Stimulated activated naive CD4-positive, alpha-beta T cell treated with Interleukin-2 at 50 U/mL for 16 hours (primary cell): ENCODE results near the gene BRAP.
"Not testable (repeated sequence)": the region's sequence is repeated elsewhere in the genome, so short reads cannot be mapped to it uniquely, and the experiment has no call there.

ENCODE experiments used
- DNase-seq: peaks from one replicate; lab custom pipeline; 2025; lab: John Stamatoyannopoulos, UW

BRAP gene

GRCh38 chr12:111606767-111607230 lies 79.0 kb downstream of the BRAP start:
- no peak for DNase-seq

DNA sequence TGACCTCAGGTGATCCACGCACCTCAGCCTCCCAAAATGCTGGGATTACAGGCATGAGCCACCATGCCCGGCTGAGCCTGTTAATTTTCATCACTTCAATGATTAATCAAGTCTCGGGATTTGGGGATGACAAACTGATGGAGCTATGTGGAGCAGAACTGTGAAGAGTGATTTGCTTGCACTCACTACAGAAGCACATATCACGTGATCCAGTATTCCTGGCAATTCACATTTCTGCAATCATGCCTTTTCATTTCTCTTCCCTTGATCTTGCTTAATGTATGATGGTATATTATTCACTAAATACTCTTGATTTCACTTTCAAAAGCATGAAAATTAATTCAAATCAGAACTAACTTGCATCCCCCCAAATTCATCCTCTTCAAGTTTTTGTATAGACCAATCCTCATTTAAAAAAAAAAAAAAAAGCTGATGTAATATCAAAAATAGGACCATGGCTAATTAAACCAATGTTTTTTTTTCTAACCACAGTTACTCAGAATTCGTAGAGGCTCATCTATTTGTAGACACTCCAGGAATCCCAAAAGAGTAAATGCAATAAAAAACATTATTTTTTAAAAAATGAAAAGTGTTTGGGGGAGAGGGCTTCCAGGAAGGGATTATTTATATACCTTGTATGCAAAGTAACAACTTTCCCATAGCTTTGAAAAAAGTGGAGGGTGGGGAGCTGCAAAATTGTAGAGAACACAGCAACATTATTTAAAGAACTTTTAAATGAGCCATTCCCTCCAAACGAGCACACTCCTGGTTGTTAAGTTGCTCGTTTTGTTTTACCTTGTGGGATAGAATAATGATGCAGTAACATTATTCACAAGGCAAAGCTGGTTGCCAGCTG lies 79.6 kb downstream of the BRAP start:
- no peak for DNase-seq

GRCh38 chr12:111602857-111603256 lies 82.9 kb downstream of the BRAP start:
- not testable (repeated sequence) for DNase-seq

- no peak for DNase-seq
Measured at GRCh38 chr12:111602348-111602747, 83.4 kb downstream of the BRAP start.

DNA sequence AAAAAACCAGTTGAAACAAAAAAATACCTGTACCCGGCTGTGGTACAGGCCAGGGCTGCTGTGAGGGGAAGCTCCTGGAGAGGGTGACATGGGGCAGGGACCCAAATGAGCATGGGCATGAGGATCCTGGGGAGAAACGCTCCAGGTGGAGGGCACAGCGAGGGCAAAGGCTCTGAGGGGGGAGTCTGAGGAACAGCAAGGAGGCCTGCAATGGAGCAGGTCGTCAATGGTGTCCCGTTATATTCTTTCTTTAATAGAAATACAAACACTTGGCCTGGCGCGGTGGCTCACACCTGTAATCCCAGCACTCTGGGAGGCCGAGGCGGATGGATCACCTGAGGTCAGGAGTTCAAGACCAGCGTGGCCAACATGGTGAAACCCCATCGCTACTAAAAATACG lies 84.8 kb downstream of the BRAP start:
- not testable (repeated sequence) for DNase-seq

GRCh38 chr12:111600205-111600642 lies 85.5 kb downstream of the BRAP start:
- DNase-seq: no peak

DNA sequence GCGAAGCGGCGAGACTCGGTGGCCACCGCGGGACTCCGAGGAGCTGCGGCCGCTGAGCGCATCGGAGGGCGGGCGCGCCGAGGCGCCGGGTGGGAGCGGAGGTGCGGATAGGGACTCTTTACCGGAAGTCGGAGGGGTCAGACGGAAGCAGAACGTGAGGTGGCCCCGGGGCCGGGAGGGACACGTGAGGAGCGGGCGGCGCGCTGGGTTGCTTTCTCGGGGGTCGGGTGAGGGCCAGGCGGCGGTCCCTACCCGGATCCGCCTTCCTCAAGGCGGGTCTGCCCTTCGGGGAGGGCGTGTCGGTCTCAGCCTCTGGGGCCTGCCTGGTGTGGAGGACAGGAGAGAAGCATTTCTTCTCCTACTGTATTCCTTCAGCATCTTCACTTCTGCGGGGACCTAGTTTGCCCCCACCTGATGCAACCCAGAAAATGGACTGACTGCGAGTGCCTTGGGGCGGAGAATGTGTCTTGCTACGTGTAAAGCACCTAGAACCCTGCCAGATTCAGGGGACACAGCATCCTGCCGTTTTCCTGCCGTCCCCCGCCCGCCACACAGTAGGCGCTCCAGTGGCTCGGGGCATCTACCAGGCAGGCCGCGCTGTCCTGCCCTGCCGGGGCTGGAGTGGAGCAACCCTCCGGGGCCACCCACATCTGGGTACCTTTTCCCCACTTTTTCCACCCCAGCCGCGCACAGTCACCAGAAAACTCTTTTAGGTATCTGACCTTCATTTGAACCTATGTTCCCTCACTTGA lies 86.1 kb downstream of the BRAP start:
- peak; percentile 84 for DNase-seq

GRCh38 chr12:111598637-111599452 lies 86.9 kb downstream of the BRAP start, which contains the start of gene ATXN2:
Gene ATXN2 (minus strand): TSS chr12:111599315. CDS start chr12:111599034, 281 bp downstream.
- DNase-seq: peak; percentile 76

DNA sequence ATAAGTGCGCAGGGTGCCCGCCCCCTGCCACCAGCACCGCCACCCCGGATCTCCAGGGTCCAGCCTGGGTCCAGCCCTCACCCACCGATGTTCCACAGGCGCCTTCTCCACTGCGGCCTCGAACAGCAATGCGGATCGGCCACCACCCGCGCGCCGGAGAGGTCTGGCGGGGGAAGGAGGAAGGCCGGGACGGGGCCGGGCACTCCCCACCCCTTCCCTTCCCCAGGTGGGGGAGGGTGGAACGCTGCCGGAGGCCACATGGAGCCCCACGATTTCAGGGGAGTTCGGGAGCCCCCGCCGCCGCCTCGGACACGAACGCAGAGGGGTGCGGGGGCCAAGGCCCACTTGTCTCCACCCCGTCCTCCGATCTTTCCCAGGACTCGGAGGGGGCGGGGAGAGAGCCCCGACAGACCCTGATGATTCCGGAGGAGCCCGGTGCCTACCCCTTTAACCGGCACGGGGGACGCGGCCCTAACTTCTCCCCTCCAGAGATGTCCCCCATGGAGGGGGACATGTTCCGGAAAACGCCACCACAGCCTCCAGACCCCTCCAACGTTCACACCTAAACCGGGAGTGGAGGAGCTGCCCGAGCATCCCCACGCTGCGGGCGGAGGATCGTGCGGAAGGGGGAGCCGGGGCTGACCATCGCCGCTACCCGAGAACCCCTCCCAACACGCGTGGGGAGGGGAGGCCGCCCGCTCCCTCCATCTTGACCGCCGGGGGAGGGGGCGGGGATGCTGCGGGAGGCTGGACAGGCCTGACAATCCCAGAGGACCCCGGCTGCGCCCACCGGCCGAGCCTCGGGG lies 87.7 kb downstream of the BRAP start:
- no peak for DNase-seq

DNA sequence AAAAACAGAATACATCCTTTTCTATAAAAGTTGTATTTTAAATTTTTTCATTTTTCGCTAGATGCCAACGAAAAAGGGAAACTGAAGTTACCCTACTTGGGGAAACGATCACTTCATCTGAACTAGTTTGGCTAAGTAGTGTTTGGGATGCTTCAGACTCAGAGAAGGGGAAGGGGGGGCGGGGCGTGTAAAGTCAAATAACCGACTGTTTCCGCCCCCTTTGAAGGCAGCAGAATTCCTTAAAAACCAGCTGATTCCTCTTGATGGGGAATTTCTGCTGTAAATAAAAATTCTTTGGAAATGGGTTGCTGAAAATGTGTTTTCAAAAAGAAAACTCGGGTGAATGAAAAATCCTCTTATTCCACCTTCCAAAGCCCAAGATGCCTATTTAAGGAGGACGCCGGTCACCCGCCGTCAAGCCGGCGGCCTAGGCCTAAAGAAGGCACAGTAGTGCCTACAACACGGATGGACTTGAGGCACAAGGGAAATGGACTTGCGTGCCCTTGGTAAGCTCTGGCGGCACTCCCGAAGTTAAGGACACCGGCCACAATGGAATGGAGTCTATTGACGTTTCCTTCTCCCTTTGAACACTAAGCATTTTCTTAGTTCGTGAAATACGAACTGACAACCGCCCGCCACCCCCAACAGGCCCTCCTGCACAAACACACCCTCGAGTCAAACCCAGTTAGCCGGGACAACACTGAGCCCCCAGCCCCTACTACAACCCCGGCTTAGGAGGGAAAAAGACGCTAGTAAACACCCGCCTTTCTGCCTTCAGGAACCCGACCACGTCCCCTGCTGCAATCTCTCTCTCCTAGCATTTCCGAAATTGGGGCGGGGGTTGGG lies 88.5 kb downstream of the BRAP start:
- DNase-seq: peak; percentile 21

GRCh38 chr12:111595341-111595835 lies 90.4 kb downstream of the BRAP start:
- not testable (repeated sequence) for DNase-seq
